Thyroid gland (tissue), 4 donors: Measurements from ENCODE around the gene HOXD3. TPM values are rescaled to one million over a fixed set of nuclear protein-coding genes. Genes with fewer than 3 reads are reported as not detected.

Experiments
- DNase-seq, 2 donors: peaks; one replicate each; pipeline ENCODE4 v3.0.0-alpha.2; 2019
- H3K27ac ChIP-seq, 3 donors: fragments of 200-600 bp; sonication (generic); 1 replicate in 2 of 3; 2 replicates in 1 of 3; pipeline ENCODE4 v1.5.1; 2016 to 2019; ENCODE audit warnings: mild to moderate bottlenecking in 1 of 3, moderate library complexity in 1 of 3
- H3K27me3 ChIP-seq: fragments of 200-600 bp; sonication (generic); one replicate; pipeline ENCODE4 v1.5.1; 2019
- H3K36me3 ChIP-seq, 2 donors: fragments of 200-600 bp; sonication (generic); one replicate each; pipeline ENCODE4 v1.5.1; 2016 to 2019
- H3K4me1 ChIP-seq, 2 donors: fragments of 200-600 bp; sonication (generic); one replicate each; pipeline ENCODE4 v1.5.1; 2017 to 2019
- H3K4me3 ChIP-seq, 3 donors: fragments of 200-600 bp; sonication (generic); replicated peaks in 1 of 3; 1 replicate in 2 of 3; 2 replicates in 1 of 3; pipeline ENCODE4 v1.5.1; 2016; ENCODE audit warnings: mild to moderate bottlenecking in 1 of 3
- H3K9me3 ChIP-seq: fragments of 200-600 bp; sonication (generic); one replicate; pipeline ENCODE4 v1.5.1; 2017
- CTCF ChIP-seq, 6 experiments: fragments of 200-600 bp in 3 of 6; fragments of 450-650 bp in 3 of 6; sonication (generic) in 3 of 6; IDR thresholded peaks; one replicate each; pipeline ENCODE4 v1.5.1; 2016 to 2019; ENCODE audit warnings: antibody characterized with exemption in 6 of 6, mild to moderate bottlenecking in 2 of 6, inconsistent platforms in 1 of 6, moderate library complexity in 1 of 6
- POLR2A ChIP-seq, 2 donors: fragments of 450-650 bp; IDR thresholded peaks; one replicate each; pipeline ENCODE4 v1.6.1; 2017; ENCODE audit warnings: antibody characterized with exemption in 2 of 2, mild to moderate bottlenecking in 2 of 2, moderate library complexity in 1 of 2
- WGBS, 2 donors: methylation state at CpG; one replicate each; pipeline ENCODE4 v1.1.5; 2017; 5-methylcytosine and 5-hydroxymethylcytosine counted together
- intact Hi-C: fragments of 100-400 bp; cut with DNase I; formaldehyde crosslinking; loops from one replicate; pipeline ENCODE4 v1.15.1; 2023
- total RNA-seq, 4 donors: library from RNA; depleted of rRNA; stranded (reverse); fragments of >200 nt; gene quantifications; one replicate each; pipeline ENCODE4 v1.2.3, GENCODE V29; 2016

HOXD3 gene
- total RNA-seq, 4 donors from 2014 or later = 0.75 to 5.0 (median 3.1) TPM

- Histone ChIP-seq H3K36me3 (no peaks in the 10 kb centered on the region), H3K9me3 (no peaks in the 10 kb centered on the region), H3K4me1 (peaks cover 0 to 21% of the 10 kb centered on the region in 2 donors), H3K27me3 (peaks cover 66% of the 10 kb centered on the region), H3K4me3 (no peak overlapping the region), H3K27ac (peak overlapping the region in 1 of 3 donors; percentile 69)
- no peak for DNase-seq
- intact Hi-C loops = no loop called here
- 38 to 44% methylated on average over 8 of the region's 8 CpGs for WGBS, 2 donors
- TF ChIP-seq POLR2A (IDR thresholded peaks at IDR 0.05) (no peak), CTCF (IDR thresholded peaks at IDR 0.05) (no peak)
These were observed 19.2 kb upstream of the HOXD3 start for GRCh38 chr2:176137906-176138305.

GRCh38 chr2:176138526-176138922 is 18.6 kb upstream of the HOXD3 start:
- intact Hi-C loops = no loop called here
- H3K4me1 ChIP-seq = peaks cover 0 to 21% of the 10 kb centered on the region in 2 donors
- no peak for DNase-seq
- no peak overlapping the region for H3K27ac ChIP-seq
- peaks cover 60% of the 10 kb centered on the region for H3K27me3 ChIP-seq
- H3K9me3 ChIP-seq = no peaks in the 10 kb centered on the region
- 18 to 19% methylated on average over 14 of the region's 14 CpGs for WGBS, 2 donors
- no peaks in the 10 kb centered on the region for H3K36me3 ChIP-seq
- no peak overlapping the region for H3K4me3 ChIP-seq
- no peak for TF ChIP-seq POLR2A (IDR thresholded peaks at IDR 0.05)
- TF ChIP-seq CTCF (IDR thresholded peaks at IDR 0.05) = no peak

GRCh38 chr2:176138923-176139660 is 18.0 kb upstream of the HOXD3 start:
- Histone ChIP-seq H3K9me3 (no peaks in the 10 kb centered on the region), H3K36me3 (no peaks in the 10 kb centered on the region), H3K4me1 (peaks cover 0 to 21% of the 10 kb centered on the region in 2 donors), H3K27ac (peak overlapping the region in 1 of 3 donors; percentile 21), H3K4me3 (no peak overlapping the region), H3K27me3 (peaks cover 58% of the 10 kb centered on the region)
- intact Hi-C loops = no loop called here
- no peak for DNase-seq
- no peak for TF ChIP-seq CTCF (IDR thresholded peaks at IDR 0.05)
- no peak for TF ChIP-seq POLR2A (IDR thresholded peaks at IDR 0.05)
- WGBS, 2 donors = 21 to 29% methylated on average over 28 of the region's 28 CpGs

- Histone ChIP-seq H3K27ac (peak overlapping the region in 1 of 3 donors; percentile 21), H3K27me3 (peaks cover 56% of the 10 kb centered on the region), H3K4me3 (peak overlapping the region in 1 of 3 donors; percentile 34), H3K36me3 (no peaks in the 10 kb centered on the region), H3K9me3 (no peaks in the 10 kb centered on the region), H3K4me1 (peaks cover 0 to 21% of the 10 kb centered on the region in 2 donors)
- TF ChIP-seq POLR2A (IDR thresholded peaks at IDR 0.05) = no peak
- TF ChIP-seq CTCF (IDR thresholded peaks at IDR 0.05) = no peak
- DNase-seq = peak in 1 of 2 donors; percentile 30
- WGBS, 2 donors = 13 to 19% methylated on average over 41 of the region's 41 CpGs
- intact Hi-C loops = loop anchor here (2.0 to 5.0 kb wide), 2 partner anchors 315 to 412 kb away; no protein-coding TSS in a partner anchor
These were observed 17.2 kb upstream of the HOXD3 start for GRCh38 chr2:176139661-176140512.
